IMR-90 (cell line): ENCODE results near the gene SLC39A11. TPM values are rescaled to one million over a fixed set of nuclear protein-coding genes. Genes with fewer than 3 reads are reported as not detected.

Experiments used
- ATAC-seq: fragments of 200-7000 bp; cut with Tn5 transposase; 2 replicates; pipeline ENCODE4 v1.9.1; 2020; ENCODE audit warnings: low read depth, mild to moderate bottlenecking, moderate library complexity
- BruUV-seq: library from RNA; stranded (reverse); fragments of 400-500 nt; replicated peaks from 2 replicates; lab custom pipeline; 2021; lab: Mats Ljungman, UMichigan
- CTCF ChIA-PET: fragments of 300-600 bp; formaldehyde crosslinking; extraction: SDS; loops from one replicate; lab custom pipeline; 2021; ENCODE audit warnings: antibody characterized with exemption; lab: Yijun Ruan, JAX
- POLR2A ChIA-PET: fragments of 300-600 bp; sonication (Branson Sonifier 250); formaldehyde crosslinking; loops from one replicate; lab custom pipeline; 2022; ENCODE audit warnings: antibody characterized with exemption; ENCODE audit not compliant: unreplicated experiment; lab: Charles Lee
- DNase-seq: peaks from one replicate; pipeline ENCODE4 v3.0.0; 2013
- H2AFZ ChIP-seq: replicated peaks from 2 replicates; pipeline ENCODE3; 2013; ENCODE audit warnings: low read length, mild to moderate bottlenecking; ENCODE audit not compliant: poor library complexity
- H2AK5ac ChIP-seq: 2 replicates; pipeline ENCODE4 v1.6.1; 2013; ENCODE audit warnings: low read depth, low read length, inconsistent platforms
- H2AK9ac ChIP-seq: replicated peaks from 2 replicates; pipeline ENCODE3; 2013; ENCODE audit warnings: mild to moderate bottlenecking, low read depth, low read length, moderate library complexity; ENCODE audit not compliant: poor library complexity
- H2BK120ac ChIP-seq: 2 replicates; pipeline ENCODE4 v1.6.1; 2013; ENCODE audit warnings: low read depth, low read length, inconsistent platforms
- H2BK15ac ChIP-seq: 3 replicates; pipeline ENCODE4 v1.6.1; 2013; ENCODE audit warnings: low read depth, low read length, inconsistent platforms
- H2BK20ac ChIP-seq: 2 replicates; pipeline ENCODE4 v1.6.1; 2013; ENCODE audit warnings: low read depth, mild to moderate bottlenecking, inconsistent platforms, low read length, moderate library complexity
- H2BK5ac ChIP-seq: 2 replicates; pipeline ENCODE4 v1.6.1; 2013; ENCODE audit warnings: mild to moderate bottlenecking, low read depth, low read length, inconsistent platforms; ENCODE audit not compliant: poor library complexity, severe bottlenecking
- H3K14ac ChIP-seq: replicated peaks from 2 replicates; pipeline ENCODE4 v1.6.1; 2013; ENCODE audit warnings: low read depth, low read length, inconsistent platforms
- H3K18ac ChIP-seq: 2 replicates; pipeline ENCODE4 v1.6.1; 2013; ENCODE audit warnings: low read depth, low read length, control low read depth
- H3K23ac ChIP-seq: 2 replicates; pipeline ENCODE4 v1.6.1; 2013; ENCODE audit warnings: low read depth, low read length, inconsistent platforms
- H3K27ac ChIP-seq: 2 replicates; pipeline ENCODE4 v1.5.1; 2013; ENCODE audit warnings: mild to moderate bottlenecking, control low read depth, low read length; ENCODE audit not compliant: insufficient read depth
- H3K27me3 ChIP-seq: 2 replicates; pipeline ENCODE4 v1.6.1; 2013; ENCODE audit warnings: low read length; ENCODE audit not compliant: control insufficient read depth, insufficient read depth
- H3K36me3 ChIP-seq: 2 replicates; pipeline ENCODE4 v1.6.1; 2013; ENCODE audit warnings: low read length, mixed read lengths; ENCODE audit not compliant: control insufficient read depth, insufficient read depth
- H3K4ac ChIP-seq: 2 replicates; pipeline ENCODE4 v1.6.1; 2013; ENCODE audit warnings: low read depth, low read length, inconsistent platforms
- H3K4me1 ChIP-seq: 2 replicates; pipeline ENCODE4 v1.6.1; 2013; ENCODE audit warnings: low read length, mixed read lengths; ENCODE audit not compliant: control insufficient read depth, insufficient read depth
- H3K4me2 ChIP-seq: 2 replicates; pipeline ENCODE4 v1.6.1; 2013; ENCODE audit warnings: low read depth, mild to moderate bottlenecking, control low read depth, low read length, moderate library complexity
- H3K4me3 ChIP-seq: 2 replicates; pipeline ENCODE4 v1.5.1; 2013; ENCODE audit warnings: low read depth, mild to moderate bottlenecking, control low read depth, low read length, moderate library complexity; ENCODE audit not compliant: insufficient read depth
- H3K56ac ChIP-seq: 2 replicates; pipeline ENCODE4 v1.6.1; 2013; ENCODE audit warnings: low read length, inconsistent platforms; ENCODE audit not compliant: insufficient read depth; ENCODE audit errors: extremely low read depth
- H3K79me1 ChIP-seq, 2 experiments: 2 replicates each; pipeline ENCODE4 v1.6.1; 2013; ENCODE audit warnings: low read length in 2 of 2, inconsistent platforms in 1 of 2, low read depth in 1 of 2
- H3K9ac ChIP-seq: 2 replicates; pipeline ENCODE4 v1.6.1; 2013; ENCODE audit warnings: low read depth, low read length, control low read depth
- H3K9me1 ChIP-seq: 2 replicates; pipeline ENCODE4 v1.6.1; 2013; ENCODE audit warnings: low read length, inconsistent platforms; ENCODE audit not compliant: insufficient read depth
- H3K9me3 ChIP-seq: 2 replicates; pipeline ENCODE4 v1.6.1; 2013; ENCODE audit warnings: low read length; ENCODE audit not compliant: control insufficient read depth, insufficient read depth
- H4K20me1 ChIP-seq: 2 replicates; pipeline ENCODE4 v1.6.1; 2013; ENCODE audit warnings: low read length, inconsistent platforms; ENCODE audit not compliant: insufficient read depth
- H4K5ac ChIP-seq: 2 replicates; pipeline ENCODE4 v1.6.1; 2013; ENCODE audit warnings: mild to moderate bottlenecking, low read depth, low read length, control low read depth
- H4K8ac ChIP-seq, 2 experiments: 2 replicates each; pipeline ENCODE4 v1.6.1; 2013; ENCODE audit warnings: low read depth in 2 of 2, low read length in 2 of 2, control low read depth in 1 of 2, inconsistent platforms in 1 of 2
- H4K91ac ChIP-seq: 2 replicates; pipeline ENCODE4 v1.6.1; 2013; ENCODE audit warnings: low read depth, low read length, inconsistent platforms; ENCODE audit not compliant: insufficient read depth
- BHLHE40 ChIP-seq: fragments of 150-350 bp; IDR thresholded peaks from 2 replicates; pipeline ENCODE4 v1.6.1; 2016; ENCODE audit warnings: mild to moderate bottlenecking, low read depth, low read length
- CEBPB ChIP-seq: IDR thresholded peaks from 2 replicates; pipeline ENCODE4 v1.6.1; 2012; ENCODE audit warnings: low read depth, low read length, improper control_type of control experiment
- CHD1 ChIP-seq: IDR thresholded peaks from 2 replicates; pipeline ENCODE4 v1.6.1; 2012; ENCODE audit warnings: low read depth, low read length, improper control_type of control experiment
- CTCF ChIP-seq: conservative IDR thresholded peaks from 2 replicates; pipeline ENCODE4 v1.5.1; 2012; ENCODE audit warnings: mild to moderate bottlenecking, low read depth, low read length, improper control_type of control experiment
- FOS ChIP-seq: fragments of 150-350 bp; IDR thresholded peaks from 2 replicates; pipeline ENCODE4 v1.6.1; 2016; ENCODE audit warnings: low read depth, low read length
- MAFK ChIP-seq: IDR thresholded peaks from 2 replicates; pipeline ENCODE4 v1.6.1; 2012; ENCODE audit warnings: low read depth, low read length, improper control_type of control experiment
- RAD21 ChIP-seq: IDR thresholded peaks from 2 replicates; pipeline ENCODE4 v1.6.1; 2012; ENCODE audit warnings: low read length, improper control_type of control experiment
- RCOR1 ChIP-seq: IDR thresholded peaks from 2 replicates; pipeline ENCODE4 v1.6.1; 2012; ENCODE audit warnings: mild to moderate bottlenecking, low read length, improper control_type of control experiment; ENCODE audit not compliant: insufficient replicate concordance
- RFX5 ChIP-seq: IDR thresholded peaks from 2 replicates; pipeline ENCODE4 v1.8.0; 2012; ENCODE audit warnings: low read depth, mild to moderate bottlenecking, low read length, moderate library complexity
- WGBS, 2 experiments: methylation state at CpG; one replicate each; pipeline versions ENCODE4 v1.1.5 to v1.1.7; 2013; ENCODE audit warnings: missing lambda C conversion rate in 2 of 2; ENCODE audit not compliant: insufficient read length in 1 of 2; ENCODE audit errors: extremely low coverage in 2 of 2; 5-methylcytosine and 5-hydroxymethylcytosine counted together
- dilution Hi-C: fragments of 300-500 bp; cut with HindIII; formaldehyde crosslinking; loops from one replicate; pipeline ENCODE4 v1.14.3; 2018; ENCODE audit warnings: low sequenced_read_pairs; ENCODE audit not compliant: unreplicated experiment
- in situ Hi-C: fragments of 300-500 bp; cut with MboI; formaldehyde crosslinking; loops from 3 replicates; pipeline ENCODE4 v1.14.3; 2019; ENCODE audit warnings: low sequenced_read_pairs, inconsistent platforms, mixed read lengths
- intact Hi-C: fragments of 100-400 bp; cut with micrococcal nuclease; formaldehyde crosslinking; loops from 2 replicates; pipeline ENCODE4 v1.10.0; 2022
- polyA plus RNA-seq, 3 experiments: library from polyadenylated mRNA; depleted of rRNA; stranded (reverse); fragments of >200 nt; gene quantifications; 2 replicates each; pipeline ENCODE4 v1.2.3, GENCODE V29; 2012; ENCODE audit warnings: low replicate concordance in 1 of 3
- total RNA-seq: library from RNA; depleted of rRNA; stranded (reverse); fragments of >200 nt; gene quantifications from 2 replicates; pipeline ENCODE4 v1.2.3, GENCODE V29; 2012
- TF ChIP-seq, protein P1 (sequence below): fragments of 150-350 bp; IDR thresholded peaks from 2 replicates; pipeline ENCODE4 v1.6.1; 2017; ENCODE audit warnings: mild to moderate bottlenecking, antibody characterized with exemption, low read length, low read depth

The SLC39A11 gene
- total and polyA plus RNA-seq, 2 of the 4 experiments (the other 2 are of a cell fraction): 8.8 to 14.3 TPM

DNA sequence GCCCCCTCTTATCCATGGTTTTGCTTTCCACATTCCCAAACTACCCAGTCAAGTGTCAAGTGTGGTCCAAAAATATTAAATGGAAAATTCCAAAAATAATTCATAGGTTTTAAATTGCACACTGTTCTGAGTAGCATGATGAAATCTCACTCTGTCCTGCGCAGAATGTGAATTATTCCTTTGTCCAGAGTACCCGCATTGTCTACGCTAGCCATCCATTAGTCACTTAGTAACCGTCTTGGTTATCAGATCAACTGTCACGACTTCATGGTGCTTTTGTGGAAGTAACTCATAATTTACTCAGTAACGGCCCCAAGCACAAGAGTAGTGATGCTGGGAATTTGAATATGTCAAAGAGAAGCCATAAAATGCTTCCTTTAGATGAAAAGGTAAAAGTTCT lies 94.9 kb downstream of the SLC39A11 start:
- no TSS peak for BruUV-seq
- Histone ChIP-seq H4K8ac (no peak overlapping the region), H2AFZ (no peak overlapping the region), H3K4me3 (no peak overlapping the region), H3K4me1 (no peaks in the 10 kb centered on the region), H2AK9ac (no peak overlapping the region), H4K20me1 (no peaks in the 10 kb centered on the region), H2BK5ac (no peak overlapping the region), H3K9me3 (no peaks in the 10 kb centered on the region), H4K91ac (no peak overlapping the region), H2AK5ac (no peak overlapping the region), H3K56ac (no peak overlapping the region), H3K18ac (no peak overlapping the region), H3K27ac (no peak overlapping the region), H3K4ac (no peak overlapping the region), H3K9me1 (no peaks in the 10 kb centered on the region), H3K79me1 (no peaks in the 10 kb centered on the region), H3K14ac (no peak overlapping the region), H2BK15ac (no peak overlapping the region), H3K9ac (no peak overlapping the region), H4K5ac (no peak overlapping the region), H2BK20ac (no peak overlapping the region), H2BK120ac (no peak overlapping the region), H3K36me3 (no peaks in the 10 kb centered on the region), H3K23ac (no peak overlapping the region), H3K27me3 (no peaks in the 10 kb centered on the region), H3K4me2 (no peak overlapping the region)
- WGBS, 2 experiments: no CpG with 5 or more reads among the region's 6 CpGs
- in situ Hi-C loops: loop anchor here (25.0 kb wide), 1 partner anchor 435 kb away; no protein-coding TSS in a partner anchor
- TF ChIP-seq RAD21 (no peak), BHLHE40 (no peak), CEBPB (no peak), CHD1 (no peak), RCOR1 (no peak), RFX5 (no peak), MAFK (no peak), CTCF (no peak), FOS (no peak)
- TF ChIP-seq, protein P1, sequence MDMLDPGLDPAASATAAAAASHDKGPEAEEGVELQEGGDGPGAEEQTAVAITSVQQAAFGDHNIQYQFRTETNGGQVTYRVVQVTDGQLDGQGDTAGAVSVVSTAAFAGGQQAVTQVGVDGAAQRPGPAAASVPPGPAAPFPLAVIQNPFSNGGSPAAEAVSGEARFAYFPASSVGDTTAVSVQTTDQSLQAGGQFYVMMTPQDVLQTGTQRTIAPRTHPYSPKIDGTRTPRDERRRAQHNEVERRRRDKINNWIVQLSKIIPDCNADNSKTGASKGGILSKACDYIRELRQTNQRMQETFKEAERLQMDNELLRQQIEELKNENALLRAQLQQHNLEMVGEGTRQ: no peak
- POLR2A ChIA-PET: no interaction called here
- intact Hi-C loops: no loop called here
- DNase-seq: no peak
- ATAC-seq: no peak
- dilution Hi-C loops: no loop called here
- CTCF ChIA-PET: no interaction called here
